OCI-LY3 (cell line): Measurements from ENCODE around the gene SH2B2.

Source experiments
- H2AFZ ChIP-seq: fragments of 200-600, 300-600 bp; shearing (Covaris generic); 2 replicates; pipeline ENCODE4 v1.6.0; 2014; ENCODE audit warnings: antibody characterized with exemption, low read depth, low read length
- H3K27ac ChIP-seq: fragments of 200-600, 300-600 bp; sonication (generic); 2 replicates; pipeline ENCODE4 v1.5.1; 2014; ENCODE audit warnings: mild to moderate bottlenecking, low read length, moderate library complexity, mixed read lengths
- H3K27me3 ChIP-seq: fragments of 200-600, 300-600 bp; sonication (generic); 2 replicates; pipeline ENCODE4 v1.6.1; 2014; ENCODE audit warnings: low read depth, low read length, mixed read lengths
- H3K36me3 ChIP-seq: fragments of 200-600, 300-600 bp; sonication (generic); replicated peaks from 2 replicates; pipeline ENCODE3; 2014; ENCODE audit warnings: low read depth, low read length, mixed read lengths
- H3K4me1 ChIP-seq: fragments of 300-600, 200-600 bp; sonication (generic); 2 replicates; pipeline ENCODE4 v1.6.1; 2014; ENCODE audit warnings: low read length, mixed read lengths
- H3K4me2 ChIP-seq: fragments of 200-600, 300-600 bp; sonication (generic); 2 replicates; pipeline ENCODE4 v1.6.1; 2014; ENCODE audit warnings: low read length, mixed read lengths
- H3K4me3 ChIP-seq: fragments of 300-600, 200-600 bp; sonication (generic); 2 replicates; pipeline ENCODE4 v1.5.1; 2014; ENCODE audit warnings: antibody characterized with exemption, mild to moderate bottlenecking, low read length, moderate library complexity
- H3K79me2 ChIP-seq: fragments of 300-600, 200-600 bp; shearing (Covaris generic); 2 replicates; pipeline ENCODE4 v1.6.1; 2014; ENCODE audit warnings: mild to moderate bottlenecking, low read length, mixed read lengths
- H3K9ac ChIP-seq: fragments of 300-600, 200-600 bp; shearing (Covaris generic); 2 replicates; pipeline ENCODE4 v1.6.0; 2014; ENCODE audit warnings: mild to moderate bottlenecking, low read length, moderate library complexity
- H3K9me3 ChIP-seq: fragments of 200-600, 300-600 bp; shearing (Covaris generic); 2 replicates; pipeline ENCODE4 v1.6.1; 2014; ENCODE audit warnings: low read length, mixed read lengths; ENCODE audit not compliant: insufficient read depth
- H4K20me1 ChIP-seq: fragments of 200-600, 300-600 bp; sonication (generic); 2 replicates; pipeline ENCODE4 v1.6.1; 2016; ENCODE audit warnings: low read length, mixed read lengths; ENCODE audit not compliant: insufficient read depth
- CTCF ChIP-seq: fragments of 200-600, 300-600 bp; sonication (generic); IDR thresholded peaks from 2 replicates; pipeline ENCODE4 v1.5.1; 2014; ENCODE audit warnings: antibody characterized with exemption, low read length, low read depth
- EZH2phosphoT487 ChIP-seq: fragments of 200-600 bp; shearing (Covaris generic); IDR thresholded peaks from 2 replicates; pipeline ENCODE4 v1.6.1; 2018; ENCODE audit warnings: antibody characterized with exemption, mixed run types, low read depth

The SH2B2 gene

DNA sequence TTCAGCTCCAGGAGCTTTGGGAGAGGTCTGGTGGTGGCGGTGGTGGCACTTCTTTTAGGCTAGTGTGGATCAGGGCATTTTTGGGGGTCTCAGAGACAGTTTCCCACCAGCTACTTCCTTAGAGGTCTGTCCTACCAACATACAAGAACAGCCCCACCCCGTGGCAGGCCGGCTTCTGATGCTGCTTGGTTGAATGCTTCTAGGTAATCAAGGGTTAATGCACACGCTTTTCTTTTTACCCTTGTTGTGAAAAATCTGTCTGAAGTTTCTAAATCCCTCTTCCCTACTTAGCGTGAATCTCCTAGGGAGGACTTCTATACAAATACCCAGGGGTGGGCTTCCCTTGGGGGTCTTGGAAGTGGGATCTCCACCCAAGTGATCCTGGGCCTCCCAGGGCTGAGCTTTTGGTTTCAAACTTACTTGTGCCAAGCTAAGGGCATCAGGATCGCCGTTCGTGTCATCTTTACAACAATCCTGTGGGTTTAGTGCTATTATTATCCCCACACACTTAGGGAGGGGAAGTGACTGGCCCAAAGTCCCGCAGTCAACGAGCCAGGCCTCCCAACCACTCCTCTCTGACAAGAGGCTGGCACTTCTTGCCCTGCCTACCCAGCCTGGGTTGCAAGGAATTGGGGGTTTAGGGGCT lies 1.7 kb downstream of the SH2B2 start:
- H3K27me3 ChIP-seq: peaks cover 22% of the 10 kb centered on the region
- H3K4me3 ChIP-seq: peak overlapping the region; percentile 99
- H3K4me2 ChIP-seq: peak overlapping the region; percentile 93
- peaks cover 42% of the 10 kb centered on the region for H4K20me1 ChIP-seq
- TF ChIP-seq CTCF: peak; percentile 59
- TF ChIP-seq EZH2phosphoT487: no peak
- peaks cover 64% of the 10 kb centered on the region for H3K4me1 ChIP-seq
- H3K9ac ChIP-seq: peak overlapping the region; percentile 79
- no peaks in the 10 kb centered on the region for H3K36me3 ChIP-seq
- no peaks in the 10 kb centered on the region; the same call in 1 of the 2 replicates for H3K79me2 ChIP-seq
- no peak overlapping the region for H2AFZ ChIP-seq
- H3K9me3 ChIP-seq: no peaks in the 10 kb centered on the region
- H3K27ac ChIP-seq: no peak overlapping the region

DNA sequence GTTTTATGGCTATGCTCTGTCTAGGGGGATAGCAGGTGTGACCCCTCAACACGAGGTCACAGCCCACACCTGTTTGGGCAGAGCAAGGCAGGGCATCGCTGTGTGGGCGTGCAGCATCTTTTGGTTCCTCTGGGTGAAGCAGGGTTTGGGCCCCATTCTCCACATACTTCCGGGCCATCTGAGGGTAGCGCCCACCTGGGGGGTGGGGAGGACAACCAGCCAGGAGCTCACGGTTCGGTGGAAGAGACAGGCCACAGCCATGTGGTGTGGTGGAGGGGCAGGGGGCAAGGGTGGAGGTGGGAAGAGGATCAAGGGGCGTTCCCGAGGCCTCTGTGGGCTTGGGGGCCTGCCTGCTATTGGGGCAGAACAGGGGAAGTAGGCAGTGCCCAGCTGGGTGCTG lies 2.4 kb downstream of the SH2B2 start:
- Histone ChIP-seq H4K20me1 (peaks cover 42% of the 10 kb centered on the region), H3K4me1 (peaks cover 57% of the 10 kb centered on the region), H3K79me2 (no peaks in the 10 kb centered on the region; the same call in 1 of the 2 replicates), H3K9ac (no peak overlapping the region), H3K36me3 (no peaks in the 10 kb centered on the region), H3K4me2 (peak overlapping the region; percentile 93), H2AFZ (no peak overlapping the region), H3K27ac (no peak overlapping the region), H3K27me3 (peaks cover 19% of the 10 kb centered on the region), H3K4me3 (no peak overlapping the region), H3K9me3 (no peaks in the 10 kb centered on the region)
- TF ChIP-seq CTCF (no peak), EZH2phosphoT487 (no peak)

DNA sequence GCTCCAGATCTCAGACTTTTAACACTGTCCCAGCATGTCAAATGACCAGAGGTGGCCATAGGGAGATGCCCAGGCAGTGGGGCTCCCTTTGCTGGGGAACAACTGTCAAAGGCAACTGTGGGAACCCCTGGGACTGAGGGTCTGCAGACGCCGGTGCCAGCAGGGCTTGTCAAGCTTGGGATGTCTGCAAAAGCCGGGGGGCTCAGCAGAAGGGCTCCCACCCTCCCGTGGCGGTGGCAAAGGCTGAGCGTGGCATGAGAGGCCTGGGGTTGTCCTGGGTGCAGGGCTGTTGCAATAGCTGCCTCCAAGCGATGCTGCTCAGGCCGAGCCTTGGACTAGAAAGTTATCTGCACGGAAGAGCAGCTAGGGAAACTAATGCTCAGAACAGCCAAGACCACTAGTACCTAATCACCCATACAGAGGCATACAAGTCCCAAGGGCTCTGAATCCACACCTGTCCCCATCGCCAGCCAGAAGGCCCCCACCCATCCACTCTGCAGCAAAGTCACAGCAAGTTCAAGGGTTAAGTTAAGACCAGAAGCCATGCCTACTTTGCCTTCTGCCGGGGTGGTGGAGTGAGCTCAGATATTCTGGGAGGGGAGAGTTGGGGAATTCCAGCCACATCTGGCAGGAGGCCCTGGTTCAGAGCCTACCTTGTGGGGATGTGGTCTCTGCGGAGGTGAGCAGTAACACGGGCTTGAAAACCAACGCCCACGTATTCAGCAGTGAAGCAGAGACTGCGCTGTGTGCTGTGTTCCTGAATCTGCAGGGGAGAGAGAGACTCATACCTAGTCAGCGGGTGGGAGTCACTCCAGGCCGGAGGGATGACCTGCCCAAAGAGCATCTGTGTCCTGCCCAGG lies 4.6 kb downstream of the SH2B2 start:
- Histone ChIP-seq H3K27me3 (peaks cover 5% of the 10 kb centered on the region), H3K27ac (no peak overlapping the region), H3K9me3 (no peaks in the 10 kb centered on the region), H3K4me2 (peak overlapping the region; percentile 13), H3K4me3 (no peak overlapping the region), H3K4me1 (peaks cover 43% of the 10 kb centered on the region), H4K20me1 (peaks cover 47% of the 10 kb centered on the region), H2AFZ (no peak overlapping the region), H3K79me2 (no peaks in the 10 kb centered on the region; the same call in 1 of the 2 replicates), H3K36me3 (no peaks in the 10 kb centered on the region), H3K9ac (no peak overlapping the region)
- TF ChIP-seq CTCF: no peak
- no peak for TF ChIP-seq EZH2phosphoT487

DNA sequence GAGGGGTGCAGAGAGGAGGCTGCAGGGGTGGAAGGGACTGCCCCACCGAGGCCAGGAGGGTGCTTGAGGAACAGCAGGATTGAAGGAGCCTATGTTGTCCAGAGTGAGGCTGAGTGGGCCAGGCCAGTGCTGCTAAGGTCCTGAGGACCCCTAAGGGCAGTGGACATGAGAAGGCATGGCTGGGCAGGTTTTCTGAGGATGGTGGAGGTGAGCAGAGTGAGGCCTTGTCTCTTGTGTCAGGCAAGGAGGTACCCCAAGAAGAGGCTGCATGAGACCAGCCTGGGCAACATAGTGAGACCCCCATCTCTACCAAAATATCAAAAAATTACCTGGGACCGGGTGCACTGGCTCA lies 5.2 kb downstream of the SH2B2 start:
- H3K27me3 ChIP-seq: 0 out of 2 replicates have a peak, but pooled peaks cover 3% of the 10 kb centered on the region
- no peak for TF ChIP-seq EZH2phosphoT487
- H2AFZ ChIP-seq: no peak overlapping the region
- H4K20me1 ChIP-seq: peaks cover 47% of the 10 kb centered on the region
- no peak overlapping the region for H3K9ac ChIP-seq
- no peaks in the 10 kb centered on the region; the same call in 1 of the 2 replicates for H3K79me2 ChIP-seq
- H3K4me1 ChIP-seq: peaks cover 42% of the 10 kb centered on the region
- peak overlapping the region; percentile 13; the same call in 1 of the 2 replicates for H3K4me2 ChIP-seq
- H3K4me3 ChIP-seq: no peak overlapping the region
- no peaks in the 10 kb centered on the region for H3K36me3 ChIP-seq
- no peak overlapping the region for H3K27ac ChIP-seq
- no peaks in the 10 kb centered on the region for H3K9me3 ChIP-seq
